GM18511 (cell line): ENCODE data around the gene YWHAE.
"Not testable (repeated sequence)": the region's sequence is repeated elsewhere in the genome, so short reads cannot be mapped to it uniquely, and the experiment has no call there.

Experiments used
- ATAC-seq: cut with Tn5 transposase; IDR thresholded peaks from one replicate; pipeline ENCODE4 v1.9.1; 2021; ENCODE audit warnings: mild to moderate bottlenecking, moderate library complexity; ENCODE audit not compliant: unreplicated experiment

Gene YWHAE

DNA sequence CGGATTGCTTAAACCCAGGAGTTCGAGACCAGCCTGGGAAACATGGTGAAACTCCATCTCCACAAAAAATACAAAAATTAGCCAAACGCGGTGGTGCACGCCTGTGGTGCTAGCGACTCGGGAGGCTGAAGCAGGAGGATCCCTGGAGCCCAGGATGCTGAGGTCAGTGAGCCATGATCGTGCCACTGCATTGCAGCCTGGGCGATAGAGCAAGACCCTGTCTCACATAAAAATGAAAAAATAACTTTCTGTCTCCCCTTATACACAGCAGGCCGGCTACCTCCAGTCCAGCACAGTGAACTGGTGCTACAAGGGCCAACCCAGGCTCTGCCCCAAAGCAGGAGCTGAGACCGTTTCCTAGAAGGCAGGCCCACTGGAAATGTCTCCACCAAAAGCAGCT lies 59.7 kb downstream of the YWHAE start:
- ATAC-seq = no peak

DNA sequence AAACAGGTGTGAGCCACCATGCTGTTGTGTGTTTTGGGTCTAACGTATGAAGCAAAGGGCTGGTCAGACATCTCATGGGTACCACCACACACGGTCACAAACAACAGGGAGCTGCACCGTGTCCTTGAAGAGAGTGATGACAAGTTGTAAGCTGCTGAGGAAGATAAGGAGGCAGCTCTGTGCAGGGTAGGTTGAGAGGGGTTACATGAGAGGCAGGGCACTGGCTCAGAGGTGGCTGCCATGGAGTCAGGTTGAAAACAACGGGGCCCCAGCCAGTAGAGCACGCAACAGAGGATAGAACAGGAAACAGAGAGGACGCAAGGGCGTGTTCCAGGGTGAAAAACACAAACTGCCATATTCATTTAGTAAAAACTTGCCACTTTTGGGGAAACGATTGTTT lies 68.3 kb downstream of the YWHAE start:
- ATAC-seq = no peak

DNA sequence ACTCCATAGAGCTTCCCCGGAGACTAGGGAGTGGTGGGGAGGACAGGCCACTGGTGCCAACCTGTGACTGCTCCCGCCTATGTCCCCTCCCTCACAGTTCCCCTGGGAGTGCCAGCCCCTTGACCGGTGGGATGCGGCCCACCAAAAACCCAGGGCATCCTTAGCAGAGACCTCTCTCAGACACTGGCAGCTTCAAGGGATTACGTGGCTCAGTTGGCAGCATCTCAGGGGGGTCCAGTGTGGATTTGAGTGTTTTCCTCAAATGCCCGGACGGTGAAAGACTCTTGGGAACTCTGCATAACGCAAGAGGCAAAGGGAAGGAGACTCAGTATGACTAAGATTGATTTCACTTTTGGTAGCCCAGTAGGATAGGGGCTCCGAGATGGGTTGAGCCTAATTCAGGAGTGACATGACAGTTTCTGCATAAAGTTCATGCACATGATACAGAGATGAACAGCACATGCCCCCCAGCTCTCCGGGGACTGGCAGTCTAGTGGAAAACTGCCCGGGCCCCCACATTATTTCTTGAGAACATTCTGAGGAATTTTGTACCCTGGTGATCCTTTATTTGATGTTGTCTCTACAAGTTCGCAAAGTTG lies 70.2 kb downstream of the YWHAE start:
- no peak for ATAC-seq

- no peak for ATAC-seq
These were observed 71.6 kb downstream of the YWHAE start for GRCh38 chr17:1328437-1328836.

DNA sequence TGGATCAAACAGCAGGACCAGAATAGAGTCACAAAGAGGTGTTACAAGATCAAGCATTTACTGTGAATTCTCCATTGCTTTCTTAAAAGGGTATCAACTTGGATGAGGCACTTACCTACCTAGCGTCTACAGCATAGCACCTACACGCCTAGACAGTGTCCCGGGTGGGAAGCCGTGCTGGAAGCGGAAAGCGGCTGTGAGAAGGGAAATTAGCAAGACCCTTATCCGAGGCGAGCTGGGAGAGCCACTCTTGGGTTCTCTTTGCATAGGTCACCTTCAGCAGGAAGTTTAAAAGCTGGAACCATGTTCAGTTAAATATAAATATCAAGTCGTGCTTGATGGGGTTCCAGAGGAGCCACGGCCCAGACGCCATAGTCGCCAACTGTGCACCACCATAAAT lies 74.3 kb downstream of the YWHAE start:
- no peak for ATAC-seq

DNA sequence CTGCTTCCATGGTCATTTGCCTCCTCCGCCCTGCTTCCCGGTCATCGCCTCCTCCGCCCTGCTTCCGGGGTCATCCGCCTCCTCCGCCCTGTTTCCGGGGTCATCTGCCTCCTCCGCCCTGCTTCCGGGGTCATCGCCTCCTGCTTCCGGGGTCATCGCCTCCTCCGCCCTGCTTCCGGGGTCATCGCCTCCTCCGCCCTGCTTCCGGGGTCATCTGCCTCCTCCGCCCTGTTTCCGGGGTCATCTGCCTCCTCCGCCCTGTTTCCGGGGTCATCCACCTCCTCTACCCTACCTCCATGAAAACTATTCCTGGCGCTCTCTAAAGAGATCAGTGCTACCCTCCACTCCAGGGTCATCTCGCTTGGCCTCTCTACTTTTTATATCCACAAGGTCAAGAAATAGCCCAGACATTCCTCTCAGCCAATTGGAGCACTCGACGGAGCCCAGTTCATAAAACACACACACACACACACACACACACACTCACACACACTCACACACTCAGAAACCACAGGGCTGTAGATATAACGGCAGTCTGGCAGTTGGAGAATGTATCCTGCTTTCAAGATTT lies 75.7 kb downstream of the YWHAE start:
- ATAC-seq = no peak

- no peak for ATAC-seq
These were observed 76.7 kb downstream of the YWHAE start for GRCh38 chr17:1323336-1323735.

DNA sequence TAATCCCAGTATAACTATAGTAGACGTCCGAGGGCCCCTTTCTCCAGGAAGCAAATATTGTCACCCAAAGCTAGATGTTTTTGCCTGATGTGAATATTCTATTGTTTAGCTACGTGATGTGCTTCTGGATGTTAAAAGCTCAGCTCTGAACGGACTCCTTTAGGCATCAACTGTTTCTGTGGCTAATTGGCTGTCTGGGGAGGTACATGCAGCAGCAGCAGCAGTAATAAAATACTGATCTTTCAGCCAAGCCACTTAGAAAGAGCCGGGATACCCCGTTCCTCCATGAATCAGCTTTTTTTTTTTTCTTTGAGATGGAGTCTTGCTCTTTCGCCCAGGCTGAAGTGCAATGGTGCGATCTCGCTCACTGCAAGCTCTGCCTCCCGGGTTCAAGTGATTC lies 77.5 kb downstream of the YWHAE start:
- no peak for ATAC-seq

DNA sequence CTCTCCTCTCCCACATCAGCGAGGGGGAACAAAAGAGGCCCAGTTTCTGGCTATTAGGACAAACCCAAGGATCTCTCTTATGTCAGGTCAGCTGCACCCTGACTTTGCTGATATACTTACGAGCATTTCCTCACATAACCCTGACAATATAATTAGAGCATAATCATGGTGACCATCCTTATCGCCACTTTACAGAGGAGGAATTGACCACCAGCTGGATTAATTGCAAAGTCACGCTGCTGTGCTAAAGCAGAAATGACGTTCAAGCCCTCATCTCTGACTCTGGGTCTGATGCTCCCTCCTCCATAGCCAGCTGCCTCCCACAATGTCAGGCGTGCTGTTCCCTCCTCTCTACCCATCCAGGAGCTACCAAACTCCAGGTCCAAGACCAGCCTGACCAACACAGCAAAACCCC lies 78.0 kb downstream of the YWHAE start:
- no peak for ATAC-seq

- no peak for ATAC-seq
These were observed 84.1 kb downstream of the YWHAE start for GRCh38 chr17:1315891-1316403.

GRCh38 chr17:1315409-1315808 lies 84.6 kb downstream of the YWHAE start:
- ATAC-seq = no peak

GRCh38 chr17:1313270-1314005 lies 86.6 kb downstream of the YWHAE start:
- ATAC-seq = no peak

DNA sequence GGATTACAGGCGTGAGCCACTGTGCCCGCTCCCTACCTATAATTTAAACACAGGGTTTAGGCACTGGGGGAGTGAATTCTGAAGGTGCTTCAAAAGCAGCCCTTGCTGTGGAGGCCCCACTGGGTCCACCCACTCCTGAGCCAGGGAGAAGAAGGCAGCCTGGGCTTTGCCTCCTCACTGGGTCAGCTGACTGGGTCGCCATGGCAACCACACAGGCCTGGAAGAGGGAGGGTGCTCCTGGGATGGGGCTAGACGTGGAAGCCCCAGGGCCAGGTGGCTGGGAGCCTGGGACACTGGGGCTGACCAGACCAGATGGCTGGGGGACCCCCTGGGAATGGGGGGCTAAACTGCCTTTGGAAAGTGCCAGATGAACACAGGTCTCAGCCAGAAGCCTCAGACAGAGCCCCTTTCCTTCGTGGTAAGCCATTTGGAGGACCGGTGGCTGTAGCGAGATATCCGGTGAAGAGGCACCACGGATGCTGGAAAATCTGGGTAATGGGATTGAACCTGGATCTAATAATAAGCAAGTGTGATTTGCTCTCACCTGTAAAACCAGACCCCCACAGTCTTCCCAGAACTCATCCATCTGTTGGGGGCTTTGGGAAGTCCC lies 87.7 kb downstream of the YWHAE start:
- no peak for ATAC-seq

GRCh38 chr17:1307829-1308228 lies 92.2 kb downstream of the YWHAE start:
- not testable (repeated sequence) for ATAC-seq

DNA sequence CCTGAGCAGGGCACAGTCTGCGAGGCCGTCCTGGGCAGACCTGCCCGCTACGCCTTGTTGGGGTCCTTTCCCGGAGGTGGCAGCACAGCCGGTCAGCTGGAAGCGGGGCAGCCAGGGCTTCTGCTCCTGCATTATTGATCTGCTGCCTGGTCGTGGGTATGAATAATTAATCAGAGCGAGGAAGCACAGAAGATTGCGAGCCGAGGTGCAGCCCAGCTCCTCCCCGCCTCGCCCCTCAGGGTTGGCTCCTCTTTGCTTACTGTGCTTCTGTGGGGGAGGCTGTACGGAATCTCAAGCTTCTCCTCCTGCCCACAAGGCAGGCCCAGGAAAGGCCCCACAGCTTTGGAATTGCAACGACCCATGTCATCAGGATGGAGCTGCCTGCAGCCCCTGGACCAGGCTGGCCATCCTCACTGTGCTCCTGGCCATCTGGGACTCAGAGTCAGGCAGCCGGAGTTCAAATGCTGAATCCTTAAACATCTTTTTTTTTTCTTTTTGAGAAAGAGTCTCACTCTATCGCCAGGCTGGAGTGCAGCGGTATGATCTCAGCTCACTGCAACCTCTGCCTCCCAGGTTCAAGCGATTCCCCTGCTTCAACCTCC lies 95.0 kb downstream of the YWHAE start:
- ATAC-seq = no peak

DNA sequence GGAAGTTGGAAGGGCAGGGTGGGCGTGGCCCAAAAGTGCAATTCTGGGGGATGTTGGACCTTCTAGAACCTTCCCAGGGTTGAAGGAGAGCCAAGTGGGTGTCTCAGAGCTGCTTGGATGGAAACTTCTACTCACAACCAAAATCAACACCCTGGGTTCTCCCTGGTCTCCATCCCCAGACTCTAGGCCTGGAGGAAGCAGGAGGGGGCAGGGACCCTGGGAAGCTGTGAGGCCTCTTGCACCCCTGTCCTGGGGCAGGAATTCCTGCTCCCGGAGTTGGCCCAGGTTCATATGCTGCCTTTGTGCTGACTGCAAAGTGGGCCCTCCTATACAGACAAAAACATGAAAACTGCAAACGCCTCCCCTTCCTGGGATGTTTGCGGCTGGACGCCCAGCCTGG lies 95.5 kb downstream of the YWHAE start:
- no peak for ATAC-seq

DNA sequence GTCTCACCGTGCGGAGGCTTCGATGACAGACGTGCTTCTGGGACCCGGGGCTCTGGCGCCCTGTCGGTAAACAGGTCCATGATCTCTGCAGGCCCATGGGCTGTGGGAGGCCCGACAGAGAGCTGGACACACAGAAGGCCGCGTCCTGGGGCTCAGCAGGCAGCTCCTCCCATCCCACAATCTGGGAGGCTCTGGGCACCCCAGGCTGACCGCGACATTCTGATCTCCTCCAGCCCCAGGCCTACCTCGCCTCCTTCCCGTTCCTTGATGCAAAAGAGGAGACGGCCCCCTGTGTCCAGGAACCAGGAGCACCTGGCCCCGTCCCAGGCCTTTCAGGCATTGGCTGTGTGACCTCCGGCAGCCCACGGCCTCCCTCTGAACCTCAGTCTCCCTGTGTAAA lies 97.3 kb downstream of the YWHAE start:
- no peak for ATAC-seq

DNA sequence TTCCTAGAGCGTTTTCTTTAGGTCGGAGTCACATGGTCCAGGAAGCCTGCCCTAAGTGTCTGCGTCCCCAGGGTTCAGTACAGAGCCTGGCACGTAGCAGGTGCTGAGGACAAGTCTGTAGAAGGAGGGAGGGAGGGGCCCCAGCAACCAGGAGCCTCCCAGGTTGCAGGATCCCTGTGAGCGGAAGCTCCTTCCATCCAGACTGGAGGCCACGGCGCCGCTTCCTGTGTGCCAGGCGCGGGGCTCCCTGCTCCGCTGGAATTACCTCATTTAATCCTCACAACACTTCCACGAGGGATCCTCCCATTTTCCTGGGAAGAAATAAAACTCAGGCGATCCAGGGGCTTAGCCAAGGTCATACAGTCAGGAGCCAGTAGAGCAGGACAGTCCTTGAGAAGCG lies 98.5 kb downstream of the YWHAE start:
- no peak for ATAC-seq

GRCh38 chr17:1300371-1300905 lies 99.6 kb downstream of the YWHAE start:
- ATAC-seq = no peak

- no peak for ATAC-seq
These were observed 100.3 kb downstream of the YWHAE start for GRCh38 chr17:1299552-1300370.
